GM12878 (cell line): Measurements from ENCODE around the gene TRUB1. TPM values are rescaled to one million over a fixed set of nuclear protein-coding genes. Genes with fewer than 3 reads are reported as not detected.

ENCODE experiments used
- ATAC-seq: fragments of 200-7000 bp; cut with Tn5 transposase; 3 replicates; pipeline ENCODE4 v1.9.1; 2020; ENCODE audit warnings: mild to moderate bottlenecking, moderate library complexity
- BruUV-seq: library from RNA; stranded (reverse); fragments of 400-500 nt; replicated peaks from 2 replicates; lab custom pipeline; 2021; lab: Mats Ljungman, UMichigan
- CTCF ChIA-PET: fragments of 300-600 bp; sonication (Branson Sonifier 250); formaldehyde crosslinking; extraction: SDS; loops from one replicate; lab custom pipeline; 2021; ENCODE audit warnings: inconsistent platforms; lab: Yijun Ruan, JAX
- POLR2A ChIA-PET: fragments of 350-600 bp; formaldehyde crosslinking; extraction: SDS; loops from one replicate; lab custom pipeline; 2021; ENCODE audit warnings: inconsistent platforms; lab: Charles Lee
- RAD21 ChIA-PET: fragments of 300-600 bp; sonication (Branson Sonifier 250); formaldehyde crosslinking; loops from one replicate; lab custom pipeline; 2023; ENCODE audit warnings: antibody characterized with exemption; ENCODE audit not compliant: unreplicated experiment; lab: Charles Lee
- SMC1A ChIA-PET: fragments of 300-600 bp; sonication (Branson Sonifier 250); formaldehyde crosslinking; loops from one replicate; lab custom pipeline; 2023; ENCODE audit not compliant: unreplicated experiment, uncharacterized antibody; lab: Charles Lee
- DNase-seq: peaks from one replicate; pipeline ENCODE4 v3.0.0-alpha.2; 2011; ENCODE audit warnings: low read depth, low spot score
- FAIRE-seq: peaks from 3 replicates; lab custom pipeline; 2011; peaks lifted over from hg19 to GRCh38; lab: Jason Lieb, UNC
- H2AFZ ChIP-seq: 2 replicates; pipeline ENCODE4 v1.6.0; 2011; ENCODE audit warnings: low read depth, low read length, control low read depth; ENCODE audit not compliant: control insufficient read depth
- H3K27ac ChIP-seq: 2 replicates; pipeline ENCODE4 v1.5.1; 2011; ENCODE audit warnings: control low read depth; ENCODE audit not compliant: control insufficient read depth, insufficient read depth
- H3K27me3 ChIP-seq, 2 experiments: replicated peaks in 1 of 2; 2 replicates each; pipeline versions ENCODE4 v1.6.0 to v1.6.1; 2011; ENCODE audit warnings: low read length in 1 of 2; ENCODE audit not compliant: control insufficient read depth in 2 of 2, insufficient read depth in 2 of 2
- H3K36me3 ChIP-seq, 2 experiments: 2 replicates each; pipeline ENCODE4 v1.5.1; 2011; ENCODE audit warnings: low read length in 1 of 2; ENCODE audit not compliant: control insufficient read depth in 2 of 2, insufficient read depth in 2 of 2
- H3K4me1 ChIP-seq: 2 replicates; pipeline ENCODE4 v1.6.1; 2011; ENCODE audit warnings: mild to moderate bottlenecking, low read length, moderate library complexity, mixed read lengths; ENCODE audit not compliant: control insufficient read depth, insufficient read depth
- H3K4me2 ChIP-seq: 2 replicates; pipeline ENCODE4 v1.6.0; 2011; ENCODE audit warnings: control low read depth; ENCODE audit not compliant: control insufficient read depth, insufficient read depth
- H3K4me3 ChIP-seq: fragments of 200-600 bp; sonication (generic); 2 replicates; pipeline ENCODE4 v1.5.1; 2016
- H3K79me2 ChIP-seq: 2 replicates; pipeline ENCODE4 v1.6.0; 2011; ENCODE audit warnings: low read length; ENCODE audit not compliant: control insufficient read depth, insufficient read depth
- H3K9ac ChIP-seq: 2 replicates; pipeline ENCODE4 v1.8.0; 2011; ENCODE audit warnings: low read length, control low read depth, mixed read lengths; ENCODE audit not compliant: control insufficient read depth, insufficient read depth
- H3K9me3 ChIP-seq: replicated peaks from 3 replicates; pipeline ENCODE4 v1.5.1; 2011; ENCODE audit warnings: mild to moderate bottlenecking, low read length; ENCODE audit not compliant: control insufficient read depth, insufficient read depth
- H4K20me1 ChIP-seq: 2 replicates; pipeline ENCODE4 v1.6.0; 2011; ENCODE audit not compliant: control insufficient read depth, insufficient read depth
- CHD1 ChIP-seq: IDR thresholded peaks from 2 replicates; pipeline ENCODE4 v1.6.1; 2012; ENCODE audit warnings: low read depth, low read length, improper control_type of control experiment
- EZH2 ChIP-seq: IDR thresholded peaks from 2 replicates; pipeline ENCODE4 v1.6.1; 2012; ENCODE audit warnings: low read depth, mild to moderate bottlenecking, control low read depth, inconsistent platforms, low read length, borderline replicate concordance; ENCODE audit not compliant: control insufficient read depth
- FOXM1 ChIP-seq: IDR thresholded peaks from 2 replicates; pipeline ENCODE4 v1.6.1; 2012; ENCODE audit warnings: low read depth, mild to moderate bottlenecking, inconsistent platforms, low read length, moderate library complexity
- KLF5 ChIP-seq: fragments of 450-650 bp; IDR thresholded peaks from 2 replicates; pipeline ENCODE4 v1.6.1; 2014; ENCODE audit warnings: mild to moderate bottlenecking; ENCODE audit not compliant: partially characterized antibody
- MAX ChIP-seq: IDR thresholded peaks from 2 replicates; pipeline ENCODE4 v1.6.1; 2012; ENCODE audit warnings: low read depth, low read length, improper control_type of control experiment
- MEF2A ChIP-seq: IDR thresholded peaks from 2 replicates; pipeline ENCODE4 v1.6.1; 2011; ENCODE audit warnings: low read depth, mild to moderate bottlenecking, low read length, moderate library complexity; ENCODE audit not compliant: insufficient read depth
- NFYB ChIP-seq: IDR thresholded peaks from 2 replicates; pipeline ENCODE4 v1.6.1; 2011; ENCODE audit warnings: low read depth, mild to moderate bottlenecking, low read length, improper control_type of control experiment, moderate library complexity; ENCODE audit not compliant: insufficient read depth
- SIX5 ChIP-seq: IDR thresholded peaks from 2 replicates; pipeline ENCODE4 v1.6.1; 2011; ENCODE audit warnings: mild to moderate bottlenecking, low read depth, low read length, moderate library complexity; ENCODE audit not compliant: severe bottlenecking
- SKIL ChIP-seq: fragments of 450-650 bp; IDR thresholded peaks from 2 replicates; pipeline ENCODE4 v1.6.1; 2017; ENCODE audit warnings: mild to moderate bottlenecking, low read depth, inconsistent platforms; ENCODE audit not compliant: poor library complexity, severe bottlenecking
- TARDBP ChIP-seq: IDR thresholded peaks from 2 replicates; pipeline ENCODE4 v1.6.1; 2016; ENCODE audit warnings: borderline replicate concordance
- ZSCAN29 ChIP-seq: fragments of 450-650 bp; IDR thresholded peaks from 2 replicates; pipeline ENCODE4 v1.6.1; 2017; ENCODE audit warnings: mild to moderate bottlenecking, moderate library complexity
- WGBS: methylation state at CpG from one replicate; pipeline ENCODE4 v1.1.6; 2016; ENCODE audit warnings: low lambda C conversion rate; ENCODE audit not compliant: insufficient replicate concordance, insufficient coverage; ENCODE audit errors: missing lambda C conversion rate; 5-methylcytosine and 5-hydroxymethylcytosine counted together
- in situ Hi-C: fragments of 300-500 bp; cut with MboI; formaldehyde crosslinking; loops from 9 replicates; pipeline ENCODE4 v1.14.3; 2018; ENCODE audit warnings: mixed read lengths
- intact Hi-C: fragments of 100-400 bp; cut with micrococcal nuclease; formaldehyde crosslinking; loops from one replicate; pipeline ENCODE4 v1.14.2; 2022; ENCODE audit not compliant: unreplicated experiment
- polyA plus RNA-seq, 11 experiments: library from polyadenylated mRNA; depleted of rRNA in 4 of 11; unstranded in 6 of 11; stranded (reverse) in 5 of 11; fragments of >200 nt; fragmentation: Nextera tagmentation in 4 of 11; fragmentation: Illumina TruSeq in 1 of 11; extraction: Ambion mirVana in 4 of 11; extraction: Trizol in 1 of 11; gene quantifications; 1 replicate in 1 of 11; 2 replicates in 10 of 11; pipeline versions ENCODE4 v1.2.1 to v1.2.3, GENCODE V29; 2011 to 2016; ENCODE audit warnings: inconsistent platforms in 2 of 11, missing spikeins in 2 of 11, low read depth in 1 of 11
- total RNA-seq, 4 experiments: library from RNA; depleted of rRNA in 3 of 4; stranded (reverse); fragments of >200 nt in 3 of 4; fragmentation: Illumina TruSeq in 1 of 4; extraction: Trizol in 1 of 4; gene quantifications; 2 replicates each; pipeline versions ENCODE4 v1.2.1 to v1.2.3, GENCODE V29; 2013 to 2021
- TF ChIP-seq, protein P1 (sequence below): fragments of 450-650 bp; IDR thresholded peaks from 2 replicates; pipeline ENCODE4 v1.6.1; 2014; ENCODE audit warnings: mild to moderate bottlenecking

Gene TRUB1
- total and polyA plus RNA-seq, 10 of the 15 experiments (the other 5 are each of a cell fraction or from before 2014, with no cell fraction given) = 8.1 to 24.0 (median 15.9) TPM

DNA sequence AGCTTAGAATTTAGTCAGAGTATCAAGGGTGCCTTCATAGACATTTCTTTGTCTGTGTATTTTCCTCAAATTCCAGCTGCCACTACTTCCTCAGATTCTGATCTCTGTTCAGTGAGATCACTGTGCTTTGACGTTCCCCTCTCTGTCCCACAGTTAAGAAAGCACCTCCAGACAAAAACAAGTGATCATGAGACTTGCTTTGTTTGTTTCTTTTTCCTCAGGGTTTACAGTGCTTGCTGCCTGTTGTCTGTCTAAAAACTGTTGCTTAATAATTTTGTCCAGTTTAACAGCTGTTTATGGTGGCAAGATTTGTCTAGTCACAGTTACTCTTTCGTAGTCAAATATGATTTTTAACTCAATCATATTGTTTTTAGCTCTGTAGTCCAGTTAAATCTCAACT is 29.1 kb downstream of the TRUB1 start:
- BruUV-seq = no TSS peak
- in situ Hi-C loops (no loop called here), intact Hi-C loops (no loop called here)
- H3K9ac ChIP-seq = no peak overlapping the region
- no peak overlapping the region for H3K4me2 ChIP-seq
- ChIA-PET POLR2A (interaction anchor here (1.7 kb wide), 1 partner anchor 35 kb away, joined by 4 read pairs; no protein-coding TSS in a partner anchor), SMC1A (interaction anchor here (0.8 to 2.1 kb wide), 4 partner anchors 10 to 26 kb away, joined by 3 to 5 read pairs (median 4); no protein-coding TSS in a partner anchor), RAD21 (no interaction called here), CTCF (interaction anchor here (1.4 kb wide), 1 partner anchor 14 kb away, joined by 3 read pairs; no protein-coding TSS in a partner anchor)
- no peak overlapping the region for H2AFZ ChIP-seq
- no peak overlapping the region for H3K27ac ChIP-seq
- H3K4me3 ChIP-seq = no peak overlapping the region
- TF ChIP-seq ZSCAN29 (no peak), EZH2 (no peak), MEF2A (no peak), TARDBP (no peak), NFYB (no peak), SKIL (no peak), FOXM1 (no peak), CHD1 (no peak), SIX5 (no peak), MAX (no peak), KLF5 (no peak)
- TF ChIP-seq, protein P1, sequence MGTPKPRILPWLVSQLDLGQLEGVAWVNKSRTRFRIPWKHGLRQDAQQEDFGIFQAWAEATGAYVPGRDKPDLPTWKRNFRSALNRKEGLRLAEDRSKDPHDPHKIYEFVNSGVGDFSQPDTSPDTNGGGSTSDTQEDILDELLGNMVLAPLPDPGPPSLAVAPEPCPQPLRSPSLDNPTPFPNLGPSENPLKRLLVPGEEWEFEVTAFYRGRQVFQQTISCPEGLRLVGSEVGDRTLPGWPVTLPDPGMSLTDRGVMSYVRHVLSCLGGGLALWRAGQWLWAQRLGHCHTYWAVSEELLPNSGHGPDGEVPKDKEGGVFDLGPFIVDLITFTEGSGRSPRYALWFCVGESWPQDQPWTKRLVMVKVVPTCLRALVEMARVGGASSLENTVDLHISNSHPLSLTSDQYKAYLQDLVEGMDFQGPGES = no peak
- FAIRE-seq (no peak), ATAC-seq (no peak; the same call in 2 of the 3 replicates), DNase-seq (no peak)
- peaks cover 3 to 12% of the 10 kb centered on the region in 2 experiments for H3K36me3 ChIP-seq
- 0 out of 2 replicates have a peak, but pooled peaks cover 2% of the 10 kb centered on the region for H3K4me1 ChIP-seq
- H3K79me2 ChIP-seq = peaks cover 7% of the 10 kb centered on the region
- no peaks in the 10 kb centered on the region for H4K20me1 ChIP-seq
- H3K27me3 ChIP-seq = no peaks in the 10 kb centered on the region
- WGBS = 93% methylated on average over 2 of the region's 2 CpGs
- H3K9me3 ChIP-seq = peaks cover 7% of the 10 kb centered on the region; the same call in 2 of the 3 replicates
